Activated naive CD4-positive, alpha-beta T cell treated with anti-CD3 and anti-CD28 coated beads, Interleukin-2, amount 10 ng/mL, durations not matched to agents 7 days and 5 days (primary cell): ENCODE measurements around the gene HGFAC.
"Not testable (repeated sequence)": the region's sequence is repeated elsewhere in the genome, so short reads cannot be mapped to it uniquely, and the experiment has no call there.

ENCODE experiments used
- CTCF ChIA-PET: fragments of 350-600 bp; sonication (Branson Sonifier 250); formaldehyde crosslinking; loops from one replicate; lab custom pipeline; 2021; ENCODE audit warnings: antibody characterized with exemption; lab: Charles Lee
- DNase-seq: peaks from one replicate; pipeline ENCODE4 v3.0.0-alpha.2; 2020
- H3K27ac Mint-ChIP-seq: one replicate; pipeline ENCODE4 v1.8.0; 2021; ENCODE audit warnings: mild to moderate bottlenecking, moderate library complexity, mixed read lengths
- H3K27me3 Mint-ChIP-seq: one replicate; pipeline ENCODE4 v1.8.0; 2021; ENCODE audit warnings: mild to moderate bottlenecking, mixed read lengths
- H3K36me3 Mint-ChIP-seq: one replicate; pipeline ENCODE4 v1.8.0; 2021; ENCODE audit warnings: mixed read lengths
- H3K4me1 Mint-ChIP-seq: one replicate; pipeline ENCODE4 v1.8.0; 2021; ENCODE audit warnings: mixed read lengths
- H3K4me3 Mint-ChIP-seq: one replicate; pipeline ENCODE4 v1.8.0; 2021; ENCODE audit warnings: mild to moderate bottlenecking, moderate library complexity, mixed read lengths
- H3K9me3 Mint-ChIP-seq: one replicate; pipeline ENCODE4 v1.8.0; 2021; ENCODE audit warnings: mixed read lengths

HGFAC gene

GRCh38 chr4:3407171-3407771, 34.5 kb upstream of the HGFAC start:
- no peaks in the 10 kb centered on the region for H3K27me3 Mint-ChIP-seq
- peak; percentile 8 for DNase-seq
- no peak overlapping the region for H3K4me3 Mint-ChIP-seq
- H3K27ac Mint-ChIP-seq = no peak overlapping the region
- CTCF ChIA-PET = no interaction called here
- H3K9me3 Mint-ChIP-seq = no peaks in the 10 kb centered on the region
- H3K36me3 Mint-ChIP-seq = no peaks in the 10 kb centered on the region
- H3K4me1 Mint-ChIP-seq = no peaks in the 10 kb centered on the region

- peak; percentile 11 for DNase-seq
- Mint-ChIP-seq H3K27me3 (no peaks in the 10 kb centered on the region), H3K4me1 (no peaks in the 10 kb centered on the region), H3K9me3 (no peaks in the 10 kb centered on the region), H3K27ac (no peak overlapping the region), H3K36me3 (no peaks in the 10 kb centered on the region), H3K4me3 (no peak overlapping the region)
- CTCF ChIA-PET = no interaction called here
Observed at GRCh38 chr4:3407930-3408792, 33.6 kb upstream of the HGFAC start.

- Mint-ChIP-seq H3K4me3 (no peak overlapping the region), H3K27ac (no peak overlapping the region), H3K9me3 (no peaks in the 10 kb centered on the region), H3K4me1 (no peaks in the 10 kb centered on the region), H3K36me3 (no peaks in the 10 kb centered on the region), H3K27me3 (no peaks in the 10 kb centered on the region)
- CTCF ChIA-PET = no interaction called here
- DNase-seq = peak; percentile 0
Observed at GRCh38 chr4:3408793-3409330, 32.9 kb upstream of the HGFAC start.

GRCh38 chr4:3409571-3410091, 32.1 kb upstream of the HGFAC start:
- H3K27me3 Mint-ChIP-seq = no peaks in the 10 kb centered on the region
- peak; percentile 11 for DNase-seq
- no peaks in the 10 kb centered on the region for H3K9me3 Mint-ChIP-seq
- no peak overlapping the region for H3K4me3 Mint-ChIP-seq
- no peak overlapping the region for H3K27ac Mint-ChIP-seq
- no peaks in the 10 kb centered on the region for H3K36me3 Mint-ChIP-seq
- CTCF ChIA-PET = interaction anchor here (0.6 kb wide), 1 partner anchor 34 kb away, joined by 3 read pairs; no protein-coding TSS in a partner anchor
- no peaks in the 10 kb centered on the region for H3K4me1 Mint-ChIP-seq

- CTCF ChIA-PET = interaction anchor here (0.6 kb wide), 1 partner anchor 33 kb away, joined by 3 read pairs; no protein-coding TSS in a partner anchor
- Mint-ChIP-seq H3K27ac (no peak overlapping the region), H3K9me3 (no peaks in the 10 kb centered on the region), H3K4me1 (no peaks in the 10 kb centered on the region), H3K27me3 (no peaks in the 10 kb centered on the region), H3K36me3 (no peaks in the 10 kb centered on the region), H3K4me3 (no peak overlapping the region)
- DNase-seq = peak; percentile 12
Observed at GRCh38 chr4:3410401-3411135, 31.2 kb upstream of the HGFAC start.

GRCh38 chr4:3411190-3411589, 30.6 kb upstream of the HGFAC start:
- peak; percentile 3 for DNase-seq
- H3K27me3 Mint-ChIP-seq, H3K4me1 Mint-ChIP-seq, H3K9me3 Mint-ChIP-seq, H3K27ac Mint-ChIP-seq, H3K36me3 Mint-ChIP-seq, CTCF ChIA-PET, H3K4me3 Mint-ChIP-seq: not testable (repeated sequence)

- Mint-ChIP-seq H3K36me3 (no peaks in the 10 kb centered on the region), H3K27me3 (no peaks in the 10 kb centered on the region), H3K4me3 (no peak overlapping the region), H3K9me3 (no peaks in the 10 kb centered on the region), H3K27ac (no peak overlapping the region), H3K4me1 (no peaks in the 10 kb centered on the region)
- CTCF ChIA-PET = no interaction called here
- DNase-seq = peak; percentile 8
Observed at GRCh38 chr4:3411676-3412075, 30.1 kb upstream of the HGFAC start.

GRCh38 chr4:3412257-3413020, 29.3 kb upstream of the HGFAC start:
- Mint-ChIP-seq H3K27ac (no peak overlapping the region), H3K4me1 (no peaks in the 10 kb centered on the region), H3K36me3 (no peaks in the 10 kb centered on the region), H3K4me3 (no peak overlapping the region), H3K27me3 (no peaks in the 10 kb centered on the region), H3K9me3 (no peaks in the 10 kb centered on the region)
- CTCF ChIA-PET = no interaction called here
- peak; percentile 10 for DNase-seq

- Mint-ChIP-seq H3K27ac (no peak overlapping the region), H3K4me3 (no peak overlapping the region), H3K4me1 (no peaks in the 10 kb centered on the region), H3K9me3 (no peaks in the 10 kb centered on the region), H3K27me3 (no peaks in the 10 kb centered on the region), H3K36me3 (no peaks in the 10 kb centered on the region)
- CTCF ChIA-PET = no interaction called here
- no peak for DNase-seq
Observed at GRCh38 chr4:3413217-3413671, 28.5 kb upstream of the HGFAC start.

- no peaks in the 10 kb centered on the region for H3K9me3 Mint-ChIP-seq
- H3K27ac Mint-ChIP-seq = no peak overlapping the region
- no peaks in the 10 kb centered on the region for H3K36me3 Mint-ChIP-seq
- H3K4me1 Mint-ChIP-seq = no peaks in the 10 kb centered on the region
- H3K27me3 Mint-ChIP-seq = no peaks in the 10 kb centered on the region
- peak; percentile 16 for DNase-seq
- no peak overlapping the region for H3K4me3 Mint-ChIP-seq
- CTCF ChIA-PET = no interaction called here
Observed at GRCh38 chr4:3413675-3414420, 27.9 kb upstream of the HGFAC start.

GRCh38 chr4:3414421-3415279, 27.1 kb upstream of the HGFAC start:
- peak; percentile 10 for DNase-seq
- Mint-ChIP-seq H3K9me3 (no peaks in the 10 kb centered on the region), H3K27me3 (no peaks in the 10 kb centered on the region), H3K27ac (no peak overlapping the region), H3K4me1 (no peaks in the 10 kb centered on the region), H3K4me3 (no peak overlapping the region), H3K36me3 (no peaks in the 10 kb centered on the region)
- CTCF ChIA-PET = no interaction called here

GRCh38 chr4:3415471-3416141, 26.2 kb upstream of the HGFAC start:
- Mint-ChIP-seq H3K4me3 (no peak overlapping the region), H3K4me1 (no peaks in the 10 kb centered on the region), H3K27me3 (no peaks in the 10 kb centered on the region), H3K36me3 (no peaks in the 10 kb centered on the region), H3K27ac (no peak overlapping the region), H3K9me3 (no peaks in the 10 kb centered on the region)
- CTCF ChIA-PET = no interaction called here
- peak; percentile 3 for DNase-seq
